LNCAP (cell line): ENCODE measurements around the gene PATJ.

Experiments used
- TF ChIP-seq, protein P1 (sequence below): fragments of 450-650 bp; IDR thresholded peaks from 2 replicates; pipeline ENCODE4 v1.5.1; 2017; ENCODE audit warnings: mild to moderate bottlenecking

The PATJ gene

DNA sequence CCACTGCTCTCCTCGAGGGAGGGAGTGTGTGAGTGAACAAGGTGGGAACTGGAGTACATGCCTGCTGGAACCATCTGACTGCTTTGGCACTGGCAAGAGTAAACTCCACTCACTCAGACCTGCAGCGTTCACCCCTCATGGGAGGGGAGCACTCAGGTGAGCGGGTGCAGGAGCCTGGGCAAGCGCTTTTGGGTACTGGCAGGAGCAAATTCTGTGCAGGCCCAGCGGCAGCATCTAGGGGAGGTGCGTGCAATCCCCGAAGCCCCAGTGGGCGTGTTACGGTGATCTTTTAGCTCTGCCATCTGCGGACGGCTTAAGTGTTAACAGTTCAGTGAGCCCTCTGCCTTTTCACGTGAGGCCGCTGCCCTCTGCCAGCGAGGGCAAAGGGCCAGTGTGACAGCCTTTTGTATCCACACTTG lies 127.4 kb downstream of the PATJ start:
- TF ChIP-seq, protein P1, sequence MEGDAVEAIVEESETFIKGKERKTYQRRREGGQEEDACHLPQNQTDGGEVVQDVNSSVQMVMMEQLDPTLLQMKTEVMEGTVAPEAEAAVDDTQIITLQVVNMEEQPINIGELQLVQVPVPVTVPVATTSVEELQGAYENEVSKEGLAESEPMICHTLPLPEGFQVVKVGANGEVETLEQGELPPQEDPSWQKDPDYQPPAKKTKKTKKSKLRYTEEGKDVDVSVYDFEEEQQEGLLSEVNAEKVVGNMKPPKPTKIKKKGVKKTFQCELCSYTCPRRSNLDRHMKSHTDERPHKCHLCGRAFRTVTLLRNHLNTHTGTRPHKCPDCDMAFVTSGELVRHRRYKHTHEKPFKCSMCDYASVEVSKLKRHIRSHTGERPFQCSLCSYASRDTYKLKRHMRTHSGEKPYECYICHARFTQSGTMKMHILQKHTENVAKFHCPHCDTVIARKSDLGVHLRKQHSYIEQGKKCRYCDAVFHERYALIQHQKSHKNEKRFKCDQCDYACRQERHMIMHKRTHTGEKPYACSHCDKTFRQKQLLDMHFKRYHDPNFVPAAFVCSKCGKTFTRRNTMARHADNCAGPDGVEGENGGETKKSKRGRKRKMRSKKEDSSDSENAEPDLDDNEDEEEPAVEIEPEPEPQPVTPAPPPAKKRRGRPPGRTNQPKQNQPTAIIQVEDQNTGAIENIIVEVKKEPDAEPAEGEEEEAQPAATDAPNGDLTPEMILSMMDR, result no peak

DNA sequence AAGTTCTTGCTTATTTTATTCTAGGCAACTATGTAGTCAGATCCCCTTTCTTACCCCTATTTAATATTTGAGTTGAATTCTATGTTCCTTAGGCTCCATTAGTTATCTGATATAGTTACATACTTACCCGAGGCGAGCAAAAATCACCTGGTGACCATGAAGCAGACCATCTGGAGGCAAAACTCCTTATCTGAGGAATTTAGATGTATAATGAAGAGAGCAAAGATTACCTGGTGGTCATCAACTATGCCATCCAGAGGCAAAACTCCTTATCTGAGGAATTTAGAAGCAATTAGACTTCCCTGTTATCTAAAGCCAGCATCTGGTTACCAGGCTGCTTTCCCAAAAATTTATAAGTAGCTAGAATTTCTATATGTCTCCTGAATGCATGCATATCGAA lies 129.9 kb downstream of the PATJ start:
- TF ChIP-seq, protein P1, result no peak

DNA sequence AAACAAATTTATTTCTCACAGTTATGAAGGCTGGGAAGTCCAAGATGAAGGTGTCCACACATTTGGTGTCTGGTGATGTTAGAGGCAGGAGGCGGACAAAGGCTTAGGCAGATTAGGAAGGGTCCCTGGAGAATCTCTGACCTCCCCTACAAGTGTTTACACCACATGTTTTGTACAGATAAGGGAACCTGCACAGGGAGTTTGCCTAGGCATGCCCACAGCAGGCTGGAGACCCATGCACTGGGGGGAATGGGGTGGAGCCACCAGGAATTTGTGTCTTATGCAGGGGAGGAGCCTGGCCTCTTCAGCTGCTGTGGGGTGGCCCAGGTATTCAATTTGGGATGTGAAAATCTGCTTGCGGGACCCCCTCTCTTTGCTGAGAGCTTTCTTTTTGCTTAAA lies 131.3 kb downstream of the PATJ start:
- TF ChIP-seq, protein P1, result no peak

DNA sequence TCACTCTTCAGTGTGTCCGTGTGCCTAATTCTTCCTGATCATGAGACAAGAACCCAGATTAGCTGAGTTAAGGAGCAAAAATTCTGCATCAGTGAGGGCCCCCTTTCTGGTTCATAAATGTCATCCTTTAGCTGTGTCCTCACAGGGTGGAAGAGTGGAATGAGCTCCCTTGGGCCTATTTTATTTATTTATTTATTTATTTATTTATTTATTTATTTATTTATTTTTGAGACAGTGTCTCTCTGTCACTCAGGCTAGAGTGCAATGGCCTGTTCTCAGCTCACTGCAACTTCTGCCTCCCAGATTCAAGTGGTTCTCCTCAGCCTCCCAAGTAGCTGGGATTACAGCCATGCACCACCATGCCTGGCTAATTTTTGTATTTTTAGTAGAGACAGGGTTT lies 131.7 kb downstream of the PATJ start:
- TF ChIP-seq, protein P1, result no peak

DNA sequence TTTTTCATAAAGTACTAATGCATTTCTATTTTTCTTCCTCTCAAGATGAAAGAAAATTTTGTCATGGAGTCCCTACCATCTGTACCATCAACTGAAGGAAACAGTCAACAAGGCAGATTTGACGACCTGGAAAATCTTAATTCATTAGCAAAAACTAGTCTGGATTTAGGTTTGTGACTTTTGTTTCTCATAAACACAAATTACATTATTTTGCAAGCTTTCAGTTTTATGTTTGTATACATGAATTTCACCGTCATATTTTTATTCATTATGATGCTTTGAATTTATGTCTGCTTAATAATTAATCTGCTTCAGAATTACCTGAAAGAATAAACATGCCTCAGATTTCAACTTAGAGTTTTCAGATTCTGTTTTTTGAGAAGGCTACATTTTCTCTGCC lies 132.9 kb downstream of the PATJ start:
- TF ChIP-seq, protein P1, result no peak

DNA sequence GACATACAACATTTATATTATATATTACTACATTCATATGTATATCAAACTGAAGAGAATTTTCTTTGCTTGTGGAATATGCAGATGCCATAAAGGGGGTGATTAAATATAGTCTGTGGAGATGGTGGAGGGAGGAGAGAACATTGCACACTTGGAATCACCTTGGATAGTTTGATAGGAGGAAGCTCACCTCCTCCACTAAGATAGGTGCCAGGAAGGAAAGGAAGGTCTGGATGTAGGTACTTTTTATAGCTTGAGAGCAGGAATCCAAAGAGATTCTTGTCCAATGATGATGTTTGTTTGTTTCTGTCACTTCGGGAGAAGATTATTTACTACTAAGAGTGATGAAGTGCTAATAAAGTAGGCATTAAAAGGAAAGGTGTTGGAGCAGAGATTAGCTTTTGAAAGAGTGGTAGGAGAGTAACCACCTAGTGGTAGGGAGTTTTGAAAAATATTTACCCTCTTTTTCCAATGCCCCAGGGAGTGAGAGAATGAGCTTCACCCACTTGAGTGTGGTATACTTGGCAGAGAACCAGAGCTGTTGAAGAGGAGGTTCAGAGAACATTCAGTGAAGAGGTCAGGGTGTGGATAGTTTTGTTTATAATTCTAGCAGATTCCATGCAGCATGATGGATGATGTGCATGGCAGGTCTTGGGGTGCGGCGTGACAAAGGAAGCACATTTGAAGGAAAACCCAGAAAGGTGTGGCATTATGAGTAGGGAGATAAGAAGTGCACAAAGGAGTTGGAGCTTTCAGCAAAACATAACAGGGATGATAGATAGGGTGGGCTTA lies 145.0 kb downstream of the PATJ start:
- TF ChIP-seq, protein P1, result no peak

DNA sequence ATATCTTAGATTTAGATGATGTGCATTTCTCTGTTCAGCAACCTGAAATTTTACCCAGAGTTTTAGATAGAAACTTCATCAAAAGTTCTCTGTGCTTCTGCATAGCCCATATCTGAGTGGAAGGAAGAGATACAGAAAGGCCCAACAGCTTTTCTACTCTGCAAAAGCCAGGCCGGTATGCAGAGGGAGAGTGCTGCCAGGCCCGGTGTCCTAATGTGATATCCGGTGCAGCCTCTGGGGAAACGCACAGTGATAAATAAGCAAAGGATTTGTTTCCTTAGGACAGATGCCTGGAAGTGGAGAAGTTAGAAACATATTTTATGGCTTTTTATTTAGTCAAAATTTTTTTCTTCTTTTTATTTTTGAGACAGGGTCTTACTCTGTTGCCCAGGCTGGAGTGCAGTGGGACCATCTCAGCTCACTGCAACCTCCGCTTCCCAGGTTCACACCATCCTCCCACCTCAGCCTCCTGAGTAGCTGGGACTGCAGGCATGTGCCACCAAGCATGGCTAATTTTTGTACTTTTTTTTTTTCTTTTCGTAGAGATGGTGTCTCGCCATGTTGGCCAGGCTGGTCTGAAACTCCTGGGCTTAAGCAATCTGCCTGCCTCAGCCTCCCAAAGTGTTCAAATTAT lies 145.8 kb downstream of the PATJ start:
- TF ChIP-seq, protein P1, result no peak
